ENCODE data around the gene OTUB1.

DNA sequence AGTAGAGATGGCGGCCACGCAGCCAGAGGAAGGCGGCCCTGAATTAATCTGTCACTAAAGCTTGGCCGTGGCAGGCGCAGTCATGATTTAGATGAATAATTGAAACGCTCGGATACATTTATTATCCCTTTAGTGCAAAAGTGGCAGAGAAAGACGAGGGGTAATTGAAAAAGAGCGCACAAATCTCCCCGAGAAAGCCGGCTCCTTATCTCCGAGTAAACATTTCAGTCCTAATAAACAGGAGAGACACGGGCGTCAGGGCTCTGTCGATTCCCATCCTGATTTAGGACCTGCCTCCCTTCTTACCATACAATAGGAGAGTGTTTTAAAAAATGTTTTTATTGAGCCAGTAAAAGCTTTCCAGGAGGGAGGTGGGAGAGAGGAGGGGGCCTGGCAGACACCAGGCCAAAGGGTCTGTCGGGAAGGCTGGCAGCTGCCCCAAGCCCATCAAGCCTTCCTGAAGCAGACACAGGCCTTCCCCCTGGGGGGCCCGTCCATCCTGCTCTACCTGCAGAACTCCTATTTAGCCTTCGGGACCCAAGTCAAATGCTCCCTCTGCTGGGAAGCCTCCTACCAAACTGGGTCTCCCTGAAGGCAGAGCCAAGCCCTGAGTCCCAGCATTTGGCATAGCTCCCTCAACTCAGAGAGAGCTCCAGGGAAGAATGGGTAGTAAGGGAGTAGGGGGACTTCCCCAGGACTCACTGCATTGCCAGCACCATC lies 22.8 kb downstream of the OTUB1 start:
- TF ChIP-seq, protein P1, sequence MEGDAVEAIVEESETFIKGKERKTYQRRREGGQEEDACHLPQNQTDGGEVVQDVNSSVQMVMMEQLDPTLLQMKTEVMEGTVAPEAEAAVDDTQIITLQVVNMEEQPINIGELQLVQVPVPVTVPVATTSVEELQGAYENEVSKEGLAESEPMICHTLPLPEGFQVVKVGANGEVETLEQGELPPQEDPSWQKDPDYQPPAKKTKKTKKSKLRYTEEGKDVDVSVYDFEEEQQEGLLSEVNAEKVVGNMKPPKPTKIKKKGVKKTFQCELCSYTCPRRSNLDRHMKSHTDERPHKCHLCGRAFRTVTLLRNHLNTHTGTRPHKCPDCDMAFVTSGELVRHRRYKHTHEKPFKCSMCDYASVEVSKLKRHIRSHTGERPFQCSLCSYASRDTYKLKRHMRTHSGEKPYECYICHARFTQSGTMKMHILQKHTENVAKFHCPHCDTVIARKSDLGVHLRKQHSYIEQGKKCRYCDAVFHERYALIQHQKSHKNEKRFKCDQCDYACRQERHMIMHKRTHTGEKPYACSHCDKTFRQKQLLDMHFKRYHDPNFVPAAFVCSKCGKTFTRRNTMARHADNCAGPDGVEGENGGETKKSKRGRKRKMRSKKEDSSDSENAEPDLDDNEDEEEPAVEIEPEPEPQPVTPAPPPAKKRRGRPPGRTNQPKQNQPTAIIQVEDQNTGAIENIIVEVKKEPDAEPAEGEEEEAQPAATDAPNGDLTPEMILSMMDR (IDR thresholded peaks at IDR 0.05; ENCODE audit: low read depth, low read length, poor library complexity, severe bottlenecking): no peak
- TF ChIP-seq EZH2phosphoT487 (IDR thresholded peaks at IDR 0.05; ENCODE audit: borderline replicate concordance, low read length): no peak
